Ishikawa (cell line): Measurements from ENCODE around the gene KRTAP5-10.

ENCODE experiments used
- CEBPB ChIP-seq: IDR thresholded peaks from 2 replicates; pipeline ENCODE4 v1.6.1; 2012
- CREB1 ChIP-seq: IDR thresholded peaks from 2 replicates; pipeline ENCODE4 v1.6.1; 2012; ENCODE audit warnings: low read depth
- EGR1 ChIP-seq: IDR thresholded peaks from 2 replicates; pipeline ENCODE4 v1.6.1; 2012
- EP300 ChIP-seq: IDR thresholded peaks from 2 replicates; pipeline ENCODE4 v1.6.1; 2012; ENCODE audit warnings: borderline replicate concordance
- FOXM1 ChIP-seq: IDR thresholded peaks from 2 replicates; pipeline ENCODE4 v1.6.1; 2012; ENCODE audit warnings: low read depth, borderline replicate concordance
- MAX ChIP-seq: IDR thresholded peaks from 2 replicates; pipeline ENCODE4 v1.6.1; 2012
- NFIC ChIP-seq: IDR thresholded peaks from 2 replicates; pipeline ENCODE4 v1.6.1; 2012
- RAD21 ChIP-seq: IDR thresholded peaks from 2 replicates; pipeline ENCODE4 v1.6.1; 2012; ENCODE audit warnings: low read depth
- REST ChIP-seq: IDR thresholded peaks from 2 replicates; pipeline ENCODE4 v1.6.1; 2012; ENCODE audit warnings: low read depth, mild to moderate bottlenecking
- TAF1 ChIP-seq: IDR thresholded peaks from 2 replicates; pipeline ENCODE4 v1.6.1; 2012; ENCODE audit warnings: low read depth, mild to moderate bottlenecking
- TCF12 ChIP-seq: IDR thresholded peaks from 2 replicates; pipeline ENCODE4 v1.6.1; 2012; ENCODE audit warnings: low read depth
- TEAD4 ChIP-seq: IDR thresholded peaks from 2 replicates; pipeline ENCODE4 v1.6.1; 2012
- USF1 ChIP-seq: IDR thresholded peaks from 2 replicates; pipeline ENCODE4 v1.6.1; 2012
- YY1 ChIP-seq: IDR thresholded peaks from 2 replicates; pipeline ENCODE4 v1.6.1; 2012; ENCODE audit warnings: low read depth
- ZBTB7A ChIP-seq: IDR thresholded peaks from 2 replicates; pipeline ENCODE4 v1.6.1; 2012; ENCODE audit warnings: low read depth

KRTAP5-10 gene

GRCh38 chr11:71542879-71543777 lies 22.2 kb upstream of the KRTAP5-10 start:
- no peak for TF ChIP-seq EGR1
- TF ChIP-seq ZBTB7A = no peak
- no peak for TF ChIP-seq TEAD4
- no peak for TF ChIP-seq RAD21
- no peak for TF ChIP-seq YY1
- TF ChIP-seq MAX = no peak
- TF ChIP-seq FOXM1 = no peak
- TF ChIP-seq REST = no peak
- TF ChIP-seq TAF1 = no peak
- no peak for TF ChIP-seq EP300
- TF ChIP-seq CREB1 = no peak

- TF ChIP-seq YY1 (no peak), EP300 (no peak), TAF1 (no peak), CEBPB (no peak), ZBTB7A (no peak), REST (no peak), TEAD4 (no peak), USF1 (no peak), CREB1 (no peak), EGR1 (no peak), TCF12 (no peak), RAD21 (no peak), MAX (no peak), FOXM1 (no peak), NFIC (no peak)
These were observed 21.5 kb upstream of the KRTAP5-10 start for GRCh38 chr11:71543866-71544265.

- TF ChIP-seq TEAD4 (no peak), TCF12 (no peak), NFIC (no peak), ZBTB7A (no peak), FOXM1 (no peak), CEBPB (no peak), MAX (no peak), EGR1 (no peak), CREB1 (no peak), EP300 (no peak), REST (no peak), RAD21 (no peak)
These were observed 20.7 kb upstream of the KRTAP5-10 start for GRCh38 chr11:71544525-71545214.

GRCh38 chr11:71545405-71545966 lies 19.9 kb upstream of the KRTAP5-10 start:
- TF ChIP-seq CEBPB (no peak), REST (no peak), EGR1 (no peak), RAD21 (no peak), TAF1 (no peak)
